Activated CD8-positive, alpha-beta memory T cell treated with anti-CD3 and anti-CD28 coated beads for 24 hours (primary cell): Measurements from ENCODE around the gene PSME2.

ENCODE experiments used
- DNase-seq: peaks from one replicate; pipeline ENCODE4 v3.0.0-alpha.2; 2020

Gene PSME2, protein sequence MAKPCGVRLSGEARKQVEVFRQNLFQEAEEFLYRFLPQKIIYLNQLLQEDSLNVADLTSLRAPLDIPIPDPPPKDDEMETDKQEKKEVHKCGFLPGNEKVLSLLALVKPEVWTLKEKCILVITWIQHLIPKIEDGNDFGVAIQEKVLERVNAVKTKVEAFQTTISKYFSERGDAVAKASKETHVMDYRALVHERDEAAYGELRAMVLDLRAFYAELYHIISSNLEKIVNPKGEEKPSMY

GRCh38 chr14:24146453-24146977 lies at the start of gene PSME2:
PSME2 (minus strand) TSS chr14:24146610; CDS start chr14:24146581, 29 bp downstream.
- DNase-seq = peak; percentile 95

DNA sequence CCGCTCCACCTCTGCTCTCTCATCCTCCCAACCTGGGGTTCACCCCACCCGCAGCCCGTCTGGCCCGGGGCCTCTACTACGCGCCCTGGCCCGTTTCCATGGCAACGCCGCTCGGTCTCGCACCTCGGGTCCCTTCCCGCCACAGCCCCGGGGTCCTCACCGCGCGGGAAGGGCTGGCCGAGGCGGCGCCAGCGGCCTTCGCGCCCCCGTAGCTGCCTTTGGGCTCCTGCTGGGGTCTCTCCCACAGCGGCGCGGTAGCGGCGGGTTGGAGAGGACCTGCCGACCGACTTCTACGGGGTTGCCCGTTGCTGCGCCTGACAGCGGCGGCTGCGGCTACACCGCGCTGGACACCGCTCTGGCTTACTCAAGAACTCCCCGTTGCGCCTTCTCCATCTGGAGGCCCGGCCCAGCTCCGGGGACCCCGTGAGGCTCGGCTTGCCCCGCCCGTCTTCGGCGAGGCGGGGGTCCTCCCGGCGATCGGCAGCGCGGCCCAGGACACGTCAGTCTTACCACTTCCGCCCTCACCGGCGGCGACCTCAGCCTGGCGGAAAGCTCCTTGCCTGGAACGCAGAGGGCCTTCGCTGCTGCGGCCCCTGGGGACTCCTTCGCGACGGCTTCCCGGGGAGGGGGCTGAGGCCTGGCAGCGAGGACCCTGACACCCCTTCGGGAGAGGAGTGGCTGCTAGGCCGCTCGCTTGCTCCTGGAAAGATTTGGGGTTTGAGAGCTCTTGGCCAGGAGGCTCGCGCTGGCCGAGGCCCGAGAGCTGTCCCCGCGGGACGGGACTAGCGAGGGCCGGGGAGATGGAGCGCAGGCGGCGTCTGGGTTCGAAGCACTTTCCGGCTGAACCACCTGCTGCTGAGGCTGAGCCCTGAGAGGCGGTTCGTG lies 49.0 kb upstream of the PSME2 start, which contains the start of gene TM9SF1:
TM9SF1 (minus strand) TSS at position 256 of the 885 bp plus-strand sequence. CDS start 422 bp downstream, outside the sequence.
- DNase-seq = peak; percentile 95

DNA sequence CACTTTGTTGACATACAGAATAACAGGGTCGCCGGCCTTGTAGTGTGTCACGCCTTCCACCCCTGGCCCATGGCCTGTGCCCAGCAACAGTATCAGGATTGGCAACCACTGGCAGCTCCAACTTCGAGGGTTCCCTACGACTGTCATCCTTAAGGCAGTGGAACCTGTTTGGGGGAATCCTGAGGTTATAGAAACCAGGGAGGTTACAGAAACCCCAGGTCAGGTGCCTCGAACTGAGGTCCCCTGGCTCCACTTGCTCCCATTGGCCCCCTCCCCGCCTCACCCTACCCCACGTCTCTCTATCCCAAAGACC lies 48.4 kb upstream of the PSME2 start:
- no peak for DNase-seq

DNA sequence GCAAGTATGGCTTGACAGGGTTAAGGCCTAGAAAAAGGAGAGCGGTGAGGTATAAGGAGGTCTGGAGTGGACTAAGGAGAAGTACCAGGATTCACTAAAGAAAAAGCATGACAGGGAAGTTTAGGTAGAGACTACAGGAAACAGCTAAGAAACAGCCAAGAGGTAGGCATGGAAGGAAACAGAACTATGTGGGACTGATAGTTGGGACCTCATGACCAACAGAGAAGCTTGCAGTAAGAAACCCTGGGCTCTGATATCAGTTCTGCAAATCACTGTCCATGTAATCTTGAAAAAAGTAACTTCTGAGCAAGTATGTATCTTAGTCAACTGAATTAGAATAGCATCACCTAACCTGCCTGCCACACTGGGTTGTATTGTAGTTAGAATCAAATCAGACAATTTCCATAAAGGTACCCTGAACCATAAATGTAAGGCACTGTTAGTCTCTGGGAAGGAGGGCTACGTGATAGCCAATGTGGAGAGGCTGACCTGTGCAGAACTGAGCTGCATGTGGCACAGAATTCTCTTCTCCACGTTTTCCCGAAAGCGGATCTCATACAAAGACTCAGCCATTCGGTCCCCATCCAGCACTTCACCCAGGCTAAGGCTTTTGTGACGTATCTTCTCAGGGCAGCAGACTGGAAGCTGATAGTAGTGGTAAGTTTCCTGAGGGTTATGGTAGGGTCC lies 47.9 kb upstream of the PSME2 start:
- no peak for DNase-seq

GRCh38 chr14:24192933-24193332 lies 46.5 kb upstream of the PSME2 start:
- DNase-seq = no peak

- no peak for DNase-seq
These were observed 44.0 kb upstream of the PSME2 start for GRCh38 chr14:24190416-24190815.

GRCh38 chr14:24189460-24189859 lies 43.0 kb upstream of the PSME2 start:
- DNase-seq = no peak

GRCh38 chr14:24189059-24189375 lies 42.6 kb upstream of the PSME2 start:
- DNase-seq = no peak

- peak; percentile 95 for DNase-seq
These were observed 42.0 kb upstream of the PSME2 start, which contains the start of gene IPO4 for GRCh38 chr14:24188251-24189058. IPO4 (minus strand) TSS chr14:24188816; CDS start chr14:24188787, 29 bp downstream.

- DNase-seq = no peak
These were observed 41.1 kb upstream of the PSME2 start for GRCh38 chr14:24187539-24187915.

GRCh38 chr14:24186831-24187538 lies 40.6 kb upstream of the PSME2 start:
- no peak for DNase-seq

DNA sequence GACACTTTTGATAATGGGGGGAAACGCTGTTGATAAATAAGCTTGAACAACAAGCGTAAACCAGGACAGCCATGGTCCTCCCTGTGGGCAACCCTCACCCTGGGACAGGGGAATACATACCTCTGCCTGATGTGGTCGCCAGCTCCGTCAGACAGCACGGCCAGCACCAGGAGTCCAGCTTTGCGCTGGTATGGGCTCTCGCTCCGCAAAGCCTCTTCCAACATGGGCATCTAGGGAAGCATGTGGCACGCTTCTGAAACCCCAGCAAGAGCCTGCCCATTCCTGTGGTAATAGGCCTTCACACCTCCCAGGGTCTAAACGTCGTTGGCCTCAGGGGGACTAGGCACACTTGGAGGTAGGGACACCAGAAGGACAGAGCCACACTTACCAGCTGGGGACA lies 39.3 kb upstream of the PSME2 start:
- no peak for DNase-seq

DNA sequence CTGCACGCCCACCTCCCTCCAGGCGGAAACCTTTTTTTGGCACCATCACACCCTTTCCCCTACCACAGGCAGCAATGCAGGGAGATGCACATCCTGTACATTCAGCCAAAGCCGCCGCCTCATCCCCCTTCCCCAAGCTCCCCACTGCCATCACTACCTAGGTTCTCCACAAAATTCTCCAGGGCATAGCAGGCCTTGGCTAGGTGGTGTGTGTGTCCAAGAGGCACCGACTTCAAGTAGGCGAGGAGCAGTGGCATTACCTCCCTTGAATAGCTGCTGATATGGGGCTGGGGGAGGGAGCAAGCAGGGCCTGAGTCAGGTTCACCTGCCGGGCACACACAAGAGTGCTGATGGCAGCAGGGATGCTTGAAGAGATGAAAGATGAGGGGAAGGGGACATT lies 38.6 kb upstream of the PSME2 start:
- DNase-seq = no peak

- DNase-seq = no peak
These were observed 37.9 kb upstream of the PSME2 start for GRCh38 chr14:24184104-24184970.

GRCh38 chr14:24183014-24183481 lies 36.6 kb upstream of the PSME2 start:
- DNase-seq = no peak

GRCh38 chr14:24182110-24182882 lies 35.9 kb upstream of the PSME2 start:
- no peak for DNase-seq

GRCh38 chr14:24181371-24182077 lies 35.1 kb upstream of the PSME2 start:
- no peak for DNase-seq

- DNase-seq = no peak
These were observed 33.8 kb upstream of the PSME2 start for GRCh38 chr14:24179961-24180796.
